GM19035 (cell line): Measurements from ENCODE around the gene TNS3.
"Not testable (repeated sequence)": the region's sequence is repeated elsewhere in the genome, so short reads cannot be mapped to it uniquely, and the experiment has no call there.

Source experiments
- ATAC-seq: cut with Tn5 transposase; IDR thresholded peaks from one replicate; pipeline ENCODE4 v1.9.1; 2021; ENCODE audit not compliant: unreplicated experiment

TNS3 gene

GRCh38 chr7:47474937-47475879 is 106.7 kb downstream of the TNS3 start:
- peak; percentile 70 for ATAC-seq

GRCh38 chr7:47474211-47474936 is 107.5 kb downstream of the TNS3 start:
- no peak for ATAC-seq

GRCh38 chr7:47473499-47474210 is 108.3 kb downstream of the TNS3 start:
- no peak for ATAC-seq

- no peak for ATAC-seq
These were observed 109.3 kb downstream of the TNS3 start for GRCh38 chr7:47472444-47473157.

GRCh38 chr7:47471831-47472230 is 110.1 kb downstream of the TNS3 start:
- no peak for ATAC-seq

GRCh38 chr7:47471358-47471703 is 110.6 kb downstream of the TNS3 start:
- ATAC-seq, result no peak

- no peak for ATAC-seq
These were observed 111.1 kb downstream of the TNS3 start for GRCh38 chr7:47470567-47471357.

- ATAC-seq, result not testable (repeated sequence)
These were observed 112.1 kb downstream of the TNS3 start for GRCh38 chr7:47469846-47470245.

GRCh38 chr7:47466832-47467231 is 115.1 kb downstream of the TNS3 start:
- no peak for ATAC-seq

- ATAC-seq, result no peak
These were observed 116.7 kb downstream of the TNS3 start for GRCh38 chr7:47465191-47465590.

- no peak for ATAC-seq
These were observed 117.6 kb downstream of the TNS3 start for GRCh38 chr7:47464266-47464665.

- no peak for ATAC-seq
These were observed 120.2 kb downstream of the TNS3 start for GRCh38 chr7:47461746-47462145.

- ATAC-seq, result no peak
These were observed 120.8 kb downstream of the TNS3 start for GRCh38 chr7:47461161-47461560.

- no peak for ATAC-seq
These were observed 121.5 kb downstream of the TNS3 start for GRCh38 chr7:47460251-47460989.

- ATAC-seq, result no peak
These were observed 123.4 kb downstream of the TNS3 start for GRCh38 chr7:47458486-47458885.

- no peak for ATAC-seq
These were observed 123.9 kb downstream of the TNS3 start for GRCh38 chr7:47458057-47458456.

GRCh38 chr7:47456210-47456955 is 125.5 kb downstream of the TNS3 start:
- no peak for ATAC-seq

- ATAC-seq, result no peak
These were observed 126.1 kb downstream of the TNS3 start for GRCh38 chr7:47455872-47456185.
